K562 (cell line): ENCODE results near the gene ZNF613. TPM values are rescaled to one million over a fixed set of nuclear protein-coding genes. Genes with fewer than 3 reads are reported as not detected.

Experiments used
- ATAC-seq: fragments of 200-7000 bp; cut with Tn5 transposase; 3 replicates; pipeline ENCODE4 v1.9.1; 2020; ENCODE audit warnings: moderate library complexity
- BruUV-seq: library from RNA; stranded (reverse); fragments of 400-500 nt; replicated peaks from 2 replicates; lab custom pipeline; 2021; lab: Mats Ljungman, UMichigan
- CTCF ChIA-PET: fragments of 300-600 bp; formaldehyde crosslinking; extraction: SDS; loops from one replicate; lab custom pipeline; 2021; ENCODE audit warnings: low intra/inter-chr PET ratio; lab: Yijun Ruan, JAX
- POLR2A ChIA-PET: fragments of 300-600, 350-650 bp; sonication (Branson Sonifier 250); formaldehyde crosslinking; extraction: SDS; loops from one replicate; lab custom pipeline; 2021; ENCODE audit warnings: antibody characterized with exemption, inconsistent platforms; lab: Yijun Ruan, JAX
- DNase-seq, 4 experiments: peaks; one replicate each; pipeline versions ENCODE4 v3.0.0 to v3.0.0-alpha.2; 2011 to 2018; ENCODE audit warnings: low spot score in 3 of 4, mixed read lengths in 3 of 4; ENCODE audit errors: extremely low read depth in 1 of 4
- FAIRE-seq: peaks from 2 replicates; lab custom pipeline; 2011; peaks lifted over from hg19 to GRCh38; lab: Jason Lieb, UNC
- H2AFZ ChIP-seq: 2 replicates; pipeline ENCODE4 v1.6.0; 2011; ENCODE audit warnings: low read depth, low read length, control low read depth, inconsistent platforms
- H3K27ac ChIP-seq: fragments of 200-600 bp; 3 replicates; pipeline ENCODE4 v1.8.0; 2011; ENCODE audit warnings: low read depth, mild to moderate bottlenecking, control low read depth, inconsistent platforms, low read length, moderate library complexity, mixed read lengths; ENCODE audit errors: extremely low read depth
- H3K27me3 ChIP-seq, 2 experiments: fragments of 300-600 bp in 1 of 2; 2 replicates in 1 of 2; 3 replicates in 1 of 2; pipeline versions ENCODE4 v1.6.0 to v1.8.0; 2011; ENCODE audit warnings: inconsistent platforms in 2 of 2, low read length in 2 of 2, mild to moderate bottlenecking in 1 of 2, mixed read lengths in 1 of 2, moderate library complexity in 1 of 2; ENCODE audit not compliant: control insufficient read depth in 2 of 2, insufficient read depth in 2 of 2
- H3K36me3 ChIP-seq: fragments of 300-600 bp; 3 replicates; pipeline ENCODE4 v1.8.0; 2011; ENCODE audit warnings: mild to moderate bottlenecking, low read length, inconsistent platforms; ENCODE audit not compliant: control insufficient read depth, insufficient read depth
- H3K4me1 ChIP-seq, 2 experiments: fragments of 200-600 bp in 1 of 2; replicated peaks in 1 of 2; 2 replicates in 1 of 2; 3 replicates in 1 of 2; pipeline versions ENCODE4 v1.5.1 to v1.8.0; 2011; ENCODE audit warnings: inconsistent platforms in 2 of 2, low read length in 2 of 2, mild to moderate bottlenecking in 1 of 2, mixed read lengths in 1 of 2, moderate library complexity in 1 of 2; ENCODE audit not compliant: control insufficient read depth in 2 of 2, insufficient read depth in 2 of 2
- H3K4me2 ChIP-seq: 2 replicates; pipeline ENCODE4 v1.6.1; 2011; ENCODE audit warnings: low read length, control low read depth, inconsistent platforms, mixed read lengths; ENCODE audit not compliant: insufficient read depth
- H3K4me3 ChIP-seq: fragments of 200-600 bp; sonication (generic), shearing (Covaris generic); 2 replicates; pipeline ENCODE4 v1.5.1; 2016; ENCODE audit warnings: control low read depth, inconsistent platforms
- H3K79me2 ChIP-seq: fragments of 200-600 bp; 3 replicates; pipeline ENCODE4 v1.8.0; 2011; ENCODE audit warnings: low read length, inconsistent platforms; ENCODE audit not compliant: control insufficient read depth, insufficient read depth
- H3K9ac ChIP-seq, 2 experiments: 2 replicates each; pipeline versions ENCODE4 v1.6.0 to v1.6.1; 2011; ENCODE audit warnings: low read depth in 2 of 2, low read length in 2 of 2, control low read depth in 1 of 2, inconsistent platforms in 1 of 2, mild to moderate bottlenecking in 1 of 2, mixed read lengths in 1 of 2; ENCODE audit not compliant: insufficient read depth in 1 of 2
- H3K9me1 ChIP-seq: one replicate; pipeline ENCODE4 v1.6.0; 2011; ENCODE audit warnings: inconsistent platforms, mild to moderate bottlenecking, low read length, moderate library complexity; ENCODE audit not compliant: control insufficient read depth, insufficient read depth
- H3K9me3 ChIP-seq: replicated peaks from 2 replicates; pipeline ENCODE4 v1.5.1; 2011; ENCODE audit warnings: low read depth, low read length, inconsistent platforms; ENCODE audit not compliant: control insufficient read depth, insufficient read depth
- H4K20me1 ChIP-seq: replicated peaks from 2 replicates; pipeline ENCODE4 v1.6.1; 2011; ENCODE audit warnings: low read length, inconsistent platforms, mixed read lengths; ENCODE audit not compliant: control insufficient read depth, insufficient read depth
- GTF2F1 ChIP-seq: IDR thresholded peaks from 2 replicates; pipeline ENCODE4 v1.6.1; 2011; ENCODE audit warnings: low read depth, low read length, improper control_type of control experiment
- NFXL1 ChIP-seq: fragments of 450-650 bp; formaldehyde crosslinking; IDR thresholded peaks from 2 replicates; pipeline ENCODE4 v1.4.0; 2021; ENCODE audit warnings: mild to moderate bottlenecking
- RAD21 ChIP-seq, 2 experiments: fragments of 250-450 bp in 1 of 2; fragments of 450-650 bp in 1 of 2; sonication (Bioruptor Pico) in 1 of 2; formaldehyde crosslinking in 1 of 2; IDR thresholded peaks in 1 of 2; conservative IDR thresholded peaks in 1 of 2; 2 replicates each; pipeline versions ENCODE4 v1.4.0 to v1.8.0; 2020 to 2022; ENCODE audit warnings: mild to moderate bottlenecking in 2 of 2, moderate library complexity in 1 of 2
- ZNF717 ChIP-seq: fragments of 250-450 bp; sonication (Bioruptor Pico); IDR thresholded peaks from 2 replicates; pipeline ENCODE4 v1.5.0; 2021
- ZNF740 ChIP-seq, 3 experiments: fragments of 200-800 bp in 1 of 3; sonication (Bioruptor generic) in 1 of 3; sonication (generic) in 1 of 3; formaldehyde crosslinking in 1 of 3; IDR thresholded peaks; 2 replicates each; pipeline versions ENCODE4 v1.6.1 to v1.8.0; 2016 to 2022; ENCODE audit warnings: mild to moderate bottlenecking in 2 of 3, missing compliant biosample characterization in 2 of 3, missing genetic modification characterization in 2 of 3, missing genetic modification reagents in 1 of 3
- WGBS: fragments of 100-300 bp; shearing (Covaris generic); methylation state at CpG from one replicate; pipeline ENCODE4 v1.1.6; 2016; ENCODE audit warnings: low coverage, mixed read lengths; ENCODE audit not compliant: insufficient coverage; ENCODE audit errors: missing lambda C conversion rate; 5-methylcytosine and 5-hydroxymethylcytosine counted together
- in situ Hi-C: fragments of 300-500 bp; cut with MboI; formaldehyde crosslinking; loops from 4 replicates; pipeline ENCODE4 v1.15.0; 2018; ENCODE audit warnings: inconsistent platforms, mixed read lengths
- intact Hi-C: fragments of 100-400 bp; cut with micrococcal nuclease; formaldehyde crosslinking; loops from 2 replicates; pipeline ENCODE4 v1.14.2; 2022
- polyA plus RNA-seq, 8 experiments: library from polyadenylated mRNA; depleted of rRNA in 4 of 8; stranded (reverse) in 5 of 8; unstranded in 3 of 8; fragments of >200 nt; fragmentation: Nextera tagmentation in 2 of 8; fragmentation: Illumina TruSeq in 1 of 8; extraction: Ambion mirVana in 2 of 8; extraction: Trizol in 1 of 8; gene quantifications; 2 replicates each; pipeline versions ENCODE4 v1.2.1 to v1.2.3, GENCODE V29; 2011 to 2014; ENCODE audit warnings: inconsistent platforms in 1 of 8, missing spikeins in 1 of 8
- total RNA-seq, 7 experiments: library from RNA; depleted of rRNA in 6 of 7; stranded (reverse); fragments of >200 nt in 6 of 7; fragmentation: Illumina TruSeq in 2 of 7; extraction: Trizol in 2 of 7; gene quantifications; 2 replicates each; pipeline versions ENCODE4 v1.2.1 to v1.2.3, GENCODE V29; 2011 to 2021; ENCODE audit warnings: low replicate concordance in 1 of 7
- TF ChIP-seq, protein P1 (sequence below): fragments of 250-450 bp; sonication (Bioruptor Pico); IDR thresholded peaks from 2 replicates; pipeline ENCODE4 v1.8.0; 2021; ENCODE audit warnings: borderline replicate concordance, mild to moderate bottlenecking, moderate library complexity; ENCODE audit not compliant: poor library complexity, severe bottlenecking
- TF ChIP-seq, protein P2 (sequence below): sonication (generic); formaldehyde crosslinking; IDR thresholded peaks from 2 replicates; pipeline ENCODE4 v1.8.0; 2022; ENCODE audit warnings: mild to moderate bottlenecking, missing genetic modification reagents, borderline replicate concordance

The ZNF613 gene
- total and polyA plus RNA-seq, 9 of the 15 experiments (the other 6 are each of a cell fraction or from before 2014, with no cell fraction given), result 2.1 to 4.5 (median 2.7) TPM

DNA sequence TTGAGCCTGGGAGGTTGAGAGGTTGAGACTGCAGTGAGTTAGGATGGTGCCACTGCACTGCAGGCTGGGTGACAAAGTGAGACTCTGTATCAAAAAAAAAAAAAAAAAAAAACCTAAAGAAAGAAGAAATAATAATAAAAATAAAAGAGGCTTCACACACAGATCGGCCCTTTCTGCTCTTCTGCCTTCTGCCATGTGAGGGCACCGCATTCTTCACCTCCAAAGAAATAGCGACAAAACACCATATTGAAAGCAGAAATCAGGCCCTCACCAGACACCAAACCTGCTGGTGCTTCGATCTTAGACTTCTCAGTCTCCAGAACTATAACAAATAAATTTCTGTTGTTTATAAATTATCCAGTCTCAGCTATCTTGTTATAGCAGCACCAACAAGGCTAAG is 25.4 kb upstream of the ZNF613 start:
- no peak overlapping the region for H3K9ac ChIP-seq
- peaks cover 47% of the 10 kb centered on the region for H3K36me3 ChIP-seq
- TF ChIP-seq, protein P1, sequence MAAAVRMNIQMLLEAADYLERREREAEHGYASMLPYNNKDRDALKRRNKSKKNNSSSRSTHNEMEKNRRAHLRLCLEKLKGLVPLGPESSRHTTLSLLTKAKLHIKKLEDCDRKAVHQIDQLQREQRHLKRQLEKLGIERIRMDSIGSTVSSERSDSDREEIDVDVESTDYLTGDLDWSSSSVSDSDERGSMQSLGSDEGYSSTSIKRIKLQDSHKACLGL (CRISPR knock-in tag), result no peak
- TF ChIP-seq GTF2F1 (no peak), ZNF740 (CRISPR knock-in tag; IDR thresholded peaks at IDR 0.05) (no peak), ZNF740 (tag; IDR thresholded peaks at IDR 0.05) (no peak), ZNF717 (CRISPR knock-in tag) (no peak), NFXL1 (CRISPR knock-in tag) (no peak), RAD21 (CRISPR knock-in tag; conservative IDR thresholded peaks at IDR 0.05 in 1 of 2, IDR thresholded peaks at IDR 0.05 in 1 of 2) (no peak)
- TF ChIP-seq, protein P2, sequence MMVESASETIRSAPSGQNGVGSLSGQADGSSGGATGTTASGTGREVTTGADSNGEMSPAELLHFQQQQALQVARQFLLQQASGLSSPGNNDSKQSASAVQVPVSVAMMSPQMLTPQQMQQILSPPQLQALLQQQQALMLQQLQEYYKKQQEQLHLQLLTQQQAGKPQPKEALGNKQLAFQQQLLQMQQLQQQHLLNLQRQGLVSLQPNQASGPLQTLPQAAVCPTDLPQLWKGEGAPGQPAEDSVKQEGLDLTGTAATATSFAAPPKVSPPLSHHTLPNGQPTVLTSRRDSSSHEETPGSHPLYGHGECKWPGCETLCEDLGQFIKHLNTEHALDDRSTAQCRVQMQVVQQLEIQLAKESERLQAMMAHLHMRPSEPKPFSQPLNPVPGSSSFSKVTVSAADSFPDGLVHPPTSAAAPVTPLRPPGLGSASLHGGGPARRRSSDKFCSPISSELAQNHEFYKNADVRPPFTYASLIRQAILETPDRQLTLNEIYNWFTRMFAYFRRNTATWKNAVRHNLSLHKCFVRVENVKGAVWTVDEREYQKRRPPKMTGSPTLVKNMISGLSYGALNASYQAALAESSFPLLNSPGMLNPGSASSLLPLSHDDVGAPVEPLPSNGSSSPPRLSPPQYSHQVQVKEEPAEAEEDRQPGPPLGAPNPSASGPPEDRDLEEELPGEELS (CRISPR knock-in tag), result no peak
- no peak overlapping the region for H3K4me3 ChIP-seq
- intact Hi-C loops (no loop called here), in situ Hi-C loops (no loop called here)
- no TSS peak for BruUV-seq
- FAIRE-seq (no peak), DNase-seq (no peak), ATAC-seq (no peak)
- H3K27me3 ChIP-seq, result no peaks in the 10 kb centered on the region
- no peaks in the 10 kb centered on the region for H3K9me1 ChIP-seq
- no peak overlapping the region for H3K4me2 ChIP-seq
- 94% methylated on average over 4 of the region's 4 CpGs for WGBS
- H3K27ac ChIP-seq, result no peak overlapping the region
- H3K4me1 ChIP-seq, result peaks cover 4 to 5% of the 10 kb centered on the region in 2 experiments; a peak in 4 of 5 replicates
- ChIA-PET POLR2A (no interaction called here), CTCF (no interaction called here)
- peaks cover 43% of the 10 kb centered on the region for H3K79me2 ChIP-seq
- peaks cover 23% of the 10 kb centered on the region for H3K9me3 ChIP-seq
- no peak overlapping the region for H2AFZ ChIP-seq
- H4K20me1 ChIP-seq, result no peaks in the 10 kb centered on the region
